Glutamatergic neuron (in vitro differentiated cells): ENCODE results near the gene DAPK1. TPM values are rescaled to one million over a fixed set of nuclear protein-coding genes. Genes with fewer than 3 reads are reported as not detected.

Experiments used
- DNase-seq: peaks from one replicate; pipeline ENCODE4 v3.0.0; 2022
- H3K27ac Mint-ChIP-seq: one replicate; pipeline ENCODE4 v1.8.0; 2020; ENCODE audit warnings: mild to moderate bottlenecking, mixed read lengths, inconsistent platforms; ENCODE audit not compliant: unreplicated experiment
- H3K27me3 Mint-ChIP-seq: one replicate; pipeline ENCODE4 v1.8.0; 2020; ENCODE audit warnings: mild to moderate bottlenecking, moderate library complexity, mixed read lengths, inconsistent platforms; ENCODE audit not compliant: unreplicated experiment
- H3K36me3 Mint-ChIP-seq: one replicate; pipeline ENCODE4 v1.8.0; 2020; ENCODE audit warnings: mild to moderate bottlenecking, mixed read lengths, inconsistent platforms; ENCODE audit not compliant: unreplicated experiment
- H3K4me1 Mint-ChIP-seq: one replicate; pipeline ENCODE4 v1.8.0; 2020; ENCODE audit warnings: mild to moderate bottlenecking, low read depth, mixed read lengths, inconsistent platforms; ENCODE audit not compliant: unreplicated experiment
- H3K4me3 Mint-ChIP-seq: one replicate; pipeline ENCODE4 v1.8.0; 2020; ENCODE audit warnings: mild to moderate bottlenecking, mixed read lengths, inconsistent platforms; ENCODE audit not compliant: unreplicated experiment
- H3K9me3 Mint-ChIP-seq: one replicate; pipeline ENCODE4 v1.8.0; 2020; ENCODE audit warnings: mild to moderate bottlenecking, moderate library complexity, mixed read lengths, inconsistent platforms; ENCODE audit not compliant: unreplicated experiment
- CTCF ChIP-seq: fragments of 200-600 bp; sonication (generic); IDR thresholded peaks from one replicate; pipeline ENCODE4 v1.5.0; 2021; ENCODE audit not compliant: partially characterized antibody, unreplicated experiment
- total RNA-seq: library from RNA; stranded (reverse); fragmentation: NEBNext Ultra II Directional; extraction: Animal tissue kit (Norgen Biotek cat#: 25700); gene quantifications from one replicate; pipeline ENCODE4 v1.2.1, GENCODE V29; 2021; ENCODE audit not compliant: unreplicated experiment

DAPK1 gene
- total RNA-seq, 1 donor from 2014 or later, result 384 TPM

GRCh38 chr9:87528969-87529368 lies 31.3 kb downstream of the DAPK1 start:
- H3K27ac Mint-ChIP-seq, result peak overlapping the region; percentile 72
- DNase-seq, result no peak

GRCh38 chr9:87529671-87530070 lies 32.0 kb downstream of the DAPK1 start:
- Mint-ChIP-seq H3K9me3 (peaks cover 11% of the 10 kb centered on the region), H3K27me3 (peaks cover 6% of the 10 kb centered on the region), H3K27ac (peak overlapping the region; percentile 67), H3K4me3 (peak overlapping the region; percentile 30), H3K36me3 (peaks cover 4% of the 10 kb centered on the region), H3K4me1 (peaks cover 61% of the 10 kb centered on the region)
- TF ChIP-seq CTCF, result no peak
- no peak for DNase-seq

More at GRCh38 chr9:87528969-87529368, 31.3 kb downstream of the DAPK1 start:
- Mint-ChIP-seq H3K9me3 (peaks cover 11% of the 10 kb centered on the region), H3K36me3 (peaks cover 4% of the 10 kb centered on the region), H3K27me3 (peaks cover 6% of the 10 kb centered on the region), H3K4me1 (peaks cover 59% of the 10 kb centered on the region), H3K4me3 (peak overlapping the region; percentile 38)
- no peak for TF ChIP-seq CTCF

- no peak for DNase-seq
- Mint-ChIP-seq H3K27ac (peak overlapping the region; percentile 90), H3K36me3 (peaks cover 4% of the 10 kb centered on the region), H3K9me3 (peaks cover 11% of the 10 kb centered on the region), H3K4me1 (peaks cover 70% of the 10 kb centered on the region), H3K27me3 (peaks cover 6% of the 10 kb centered on the region), H3K4me3 (peak overlapping the region; percentile 79)
- TF ChIP-seq CTCF, result no peak
Observed at GRCh38 chr9:87530716-87531115, 33.0 kb downstream of the DAPK1 start.

- H3K4me1 Mint-ChIP-seq, result peaks cover 74% of the 10 kb centered on the region
Observed at GRCh38 chr9:87531370-87532295, 34.0 kb downstream of the DAPK1 start.

More at GRCh38 chr9:87531370-87532295, 34.0 kb downstream of the DAPK1 start:
- Mint-ChIP-seq H3K4me3 (peak overlapping the region; percentile 79), H3K9me3 (peaks cover 12% of the 10 kb centered on the region), H3K27ac (peak overlapping the region; percentile 90), H3K36me3 (peaks cover 3% of the 10 kb centered on the region), H3K27me3 (peaks cover 9% of the 10 kb centered on the region)
- TF ChIP-seq CTCF, result no peak
- no peak for DNase-seq
